Psoas muscle (tissue), 8 donors: ENCODE data around the gene WNT5A. TPM values are rescaled to one million over a fixed set of nuclear protein-coding genes. Genes with fewer than 3 reads are reported as not detected.

Experiments
- ATAC-seq, 4 donors: fragments of 200-7000 bp; cut with Tn5 transposase; one replicate each; pipeline ENCODE4 v1.9.1; 2020; ENCODE audit warnings: moderate library complexity in 3 of 4, mild to moderate bottlenecking in 2 of 4
- DNase-seq, 2 donors: peaks; one replicate each; pipeline ENCODE4 v3.0.0-alpha.2; 2020
- H3K27ac ChIP-seq: fragments of 200-600 bp; one replicate; pipeline ENCODE4 v1.8.0; 2022
- H3K27me3 ChIP-seq, 3 donors: fragments of 200-600 bp in 1 of 3; one replicate each; pipeline versions ENCODE4 v1.6.1 to v1.8.0; 2013 to 2022; ENCODE audit warnings: low read length in 2 of 3, mild to moderate bottlenecking in 2 of 3, moderate library complexity in 1 of 3; ENCODE audit not compliant: insufficient read depth in 3 of 3
- H3K36me3 ChIP-seq, 2 donors: fragments of 200-600 bp in 1 of 2; one replicate each; pipeline versions ENCODE4 v1.6.1 to v1.8.0; 2013 to 2022; ENCODE audit warnings: low read depth in 1 of 2, mild to moderate bottlenecking in 1 of 2, moderate library complexity in 1 of 2; ENCODE audit not compliant: insufficient read depth in 1 of 2
- H3K4me1 ChIP-seq: fragments of 200-600 bp; one replicate; pipeline ENCODE4 v1.8.0; 2022
- H3K4me3 ChIP-seq: fragments of 200-600 bp; one replicate; pipeline ENCODE4 v1.8.0; 2022; ENCODE audit warnings: mild to moderate bottlenecking
- H3K9me3 ChIP-seq: fragments of 200-600 bp; one replicate; pipeline ENCODE4 v1.8.0; 2022
- WGBS, 3 donors: extraction: QIAGEN DNeasy Blood & Tissue Kit; methylation state at CpG; one replicate each; pipeline versions ENCODE4 v1.1.6 to v1.1.7; 2013; 5-methylcytosine and 5-hydroxymethylcytosine counted together
- intact Hi-C, 2 donors: fragments of 100-400 bp; cut with DNase I; formaldehyde crosslinking; loops; one replicate each; pipeline versions ENCODE4 v1.11.0 to v1.14.2; 2022
- polyA plus RNA-seq, 3 donors: library from polyadenylated mRNA; stranded (reverse); fragments of 200-250 nt; gene quantifications; one replicate each; pipeline ENCODE4 v1.2.3, GENCODE V29; 2013
- total RNA-seq, 4 donors: library from RNA; stranded (reverse); fragmentation: NEBNext Ultra II Directional in 2 of 4; extraction: Animal tissue kit (Norgen Biotek cat#: 25700) in 2 of 4; gene quantifications; one replicate each; pipeline versions ENCODE4 v1.2.1 to v1.2.4, GENCODE V29; 2021 to 2023
- TF ChIP-seq, protein P1 (sequence below): fragments of 200-600 bp; IDR thresholded peaks from one replicate; pipeline ENCODE4 v1.8.0; 2022; ENCODE audit warnings: antibody characterized with exemption
- donor health status: healthy with polysubstance abuse.
- donor health status: DM: no; HTN: no; CAD: no; lungs with moderate emphysema.
- donor health status: Bipolar disorder and iron deficiency.
- donor health status: healthy.
- donor health status: DM: yes; HTN: yes; CAD: no.
- donor health status: DM: no; HTN: no; CAD: no.
- donor health status: DM: no; HTN: no; CAD: no.
- donor health status: DM: yes; HTN: yes; CAD: no.

WNT5A gene
- total and polyA plus RNA-seq, 7 donors, result 0.43 to 6.2 (median 1.1) TPM

- 70 to 77% (median 73%) methylated on average over 3 of the region's 3 CpGs for WGBS, 3 donors
- no peak overlapping the region for H3K27ac ChIP-seq
- H3K36me3 ChIP-seq, result no peaks in the 10 kb centered on the region
- intact Hi-C loops, result no loop called here
- ATAC-seq (no peak), DNase-seq (no peak)
- TF ChIP-seq, protein P1, sequence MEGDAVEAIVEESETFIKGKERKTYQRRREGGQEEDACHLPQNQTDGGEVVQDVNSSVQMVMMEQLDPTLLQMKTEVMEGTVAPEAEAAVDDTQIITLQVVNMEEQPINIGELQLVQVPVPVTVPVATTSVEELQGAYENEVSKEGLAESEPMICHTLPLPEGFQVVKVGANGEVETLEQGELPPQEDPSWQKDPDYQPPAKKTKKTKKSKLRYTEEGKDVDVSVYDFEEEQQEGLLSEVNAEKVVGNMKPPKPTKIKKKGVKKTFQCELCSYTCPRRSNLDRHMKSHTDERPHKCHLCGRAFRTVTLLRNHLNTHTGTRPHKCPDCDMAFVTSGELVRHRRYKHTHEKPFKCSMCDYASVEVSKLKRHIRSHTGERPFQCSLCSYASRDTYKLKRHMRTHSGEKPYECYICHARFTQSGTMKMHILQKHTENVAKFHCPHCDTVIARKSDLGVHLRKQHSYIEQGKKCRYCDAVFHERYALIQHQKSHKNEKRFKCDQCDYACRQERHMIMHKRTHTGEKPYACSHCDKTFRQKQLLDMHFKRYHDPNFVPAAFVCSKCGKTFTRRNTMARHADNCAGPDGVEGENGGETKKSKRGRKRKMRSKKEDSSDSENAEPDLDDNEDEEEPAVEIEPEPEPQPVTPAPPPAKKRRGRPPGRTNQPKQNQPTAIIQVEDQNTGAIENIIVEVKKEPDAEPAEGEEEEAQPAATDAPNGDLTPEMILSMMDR, result no peak
- H3K4me3 ChIP-seq, result no peak overlapping the region
- H3K4me1 ChIP-seq, result no peaks in the 10 kb centered on the region
- H3K27me3 ChIP-seq, result no peaks in the 10 kb centered on the region
- H3K9me3 ChIP-seq, result no peaks in the 10 kb centered on the region
Observed at GRCh38 chr3:55442861-55443260, 44.2 kb downstream of the WNT5A start.

DNA sequence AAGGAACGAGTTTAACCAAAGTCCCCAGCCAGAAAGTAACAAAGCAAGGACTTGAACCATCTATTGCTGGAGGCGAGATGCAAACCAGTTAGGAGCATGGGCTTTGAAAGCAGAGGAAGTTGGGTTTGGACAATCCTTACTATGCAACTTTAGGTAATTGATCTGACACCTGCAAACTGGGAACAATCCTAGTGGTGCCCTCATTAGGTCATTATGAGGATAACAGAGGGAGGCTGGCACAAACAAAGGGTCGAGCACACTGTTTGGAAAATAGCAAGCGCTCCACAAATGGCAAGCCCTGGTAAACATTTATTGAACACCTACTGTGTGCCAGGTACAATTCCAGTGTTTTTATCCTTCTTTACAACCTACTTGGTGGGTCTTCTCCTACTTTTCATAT is 45.6 kb downstream of the WNT5A start:
- H3K27ac ChIP-seq, result no peak overlapping the region
- no peaks in the 10 kb centered on the region for H3K9me3 ChIP-seq
- TF ChIP-seq, protein P1, result no peak
- ATAC-seq (no peak), DNase-seq (no peak)
- no peaks in the 10 kb centered on the region for H3K27me3 ChIP-seq
- intact Hi-C loops, result no loop called here
- H3K4me3 ChIP-seq, result no peak overlapping the region
- WGBS, 3 donors, result 78 to 80% (median 78%) methylated on average over 4 of the region's 4 CpGs
- no peaks in the 10 kb centered on the region for H3K4me1 ChIP-seq
- no peaks in the 10 kb centered on the region for H3K36me3 ChIP-seq

- no peak for ATAC-seq
- 91 to 96% (median 94%) methylated on average over 2 of the region's 2 CpGs for WGBS, 3 donors
- DNase-seq, result no peak
- intact Hi-C loops, result no loop called here
- Histone ChIP-seq H3K27ac (no peak overlapping the region), H3K36me3 (no peaks in the 10 kb centered on the region), H3K9me3 (no peaks in the 10 kb centered on the region), H3K4me1 (no peaks in the 10 kb centered on the region), H3K27me3 (no peaks in the 10 kb centered on the region), H3K4me3 (no peak overlapping the region)
- TF ChIP-seq, protein P1, result no peak
Observed at GRCh38 chr3:55440104-55440708, 46.9 kb downstream of the WNT5A start.

GRCh38 chr3:55439657-55440056 is 47.4 kb downstream of the WNT5A start:
- Histone ChIP-seq H3K4me1 (no peaks in the 10 kb centered on the region), H3K4me3 (no peak overlapping the region), H3K36me3 (no peaks in the 10 kb centered on the region), H3K27me3 (no peaks in the 10 kb centered on the region), H3K27ac (no peak overlapping the region), H3K9me3 (no peaks in the 10 kb centered on the region)
- no peak for DNase-seq
- intact Hi-C loops, result no loop called here
- no peak for ATAC-seq
- TF ChIP-seq, protein P1, result no peak
- 82 to 89% (median 87%) methylated on average over 3 of the region's 3 CpGs for WGBS, 3 donors

GRCh38 chr3:55436644-55437043 is 50.5 kb downstream of the WNT5A start:
- Histone ChIP-seq H3K36me3 (no peaks in the 10 kb centered on the region), H3K27me3 (no peaks in the 10 kb centered on the region), H3K27ac (no peak overlapping the region), H3K4me1 (no peaks in the 10 kb centered on the region), H3K9me3 (no peaks in the 10 kb centered on the region), H3K4me3 (no peak overlapping the region)
- TF ChIP-seq, protein P1, result no peak
- ATAC-seq (no peak), DNase-seq (no peak)
- intact Hi-C loops, result no loop called here
